HG02678 (cell line): ENCODE results near the gene COX4I2.
"Not testable (repeated sequence)": the region's sequence is repeated elsewhere in the genome, so short reads cannot be mapped to it uniquely, and the experiment has no call there.

ENCODE experiments used
- ATAC-seq: cut with Tn5 transposase; IDR thresholded peaks from one replicate; pipeline ENCODE4 v1.9.1; 2021; ENCODE audit warnings: mild to moderate bottlenecking, moderate library complexity; ENCODE audit not compliant: unreplicated experiment

The COX4I2 gene

GRCh38 chr20:31653561-31653960 lies 15.8 kb downstream of the COX4I2 start:
- no peak for ATAC-seq

GRCh38 chr20:31654534-31654933 lies 16.8 kb downstream of the COX4I2 start:
- no peak for ATAC-seq

GRCh38 chr20:31661625-31662371 lies 24.1 kb downstream of the COX4I2 start:
- peak; percentile 75 for ATAC-seq

- no peak for ATAC-seq
Measured at GRCh38 chr20:31662372-31662854, 24.7 kb downstream of the COX4I2 start.

- ATAC-seq, result no peak
Measured at GRCh38 chr20:31663524-31663837, 25.8 kb downstream of the COX4I2 start.

- ATAC-seq, result no peak
Measured at GRCh38 chr20:31663838-31664695, 26.4 kb downstream of the COX4I2 start.

GRCh38 chr20:31664696-31665354 lies 27.1 kb downstream of the COX4I2 start:
- ATAC-seq, result no peak

GRCh38 chr20:31665753-31666152 lies 28.0 kb downstream of the COX4I2 start:
- no peak for ATAC-seq

GRCh38 chr20:31666258-31667042 lies 28.7 kb downstream of the COX4I2 start:
- no peak for ATAC-seq

GRCh38 chr20:31667315-31668285 lies 29.9 kb downstream of the COX4I2 start:
- ATAC-seq, result no peak

GRCh38 chr20:31668944-31669343 lies 31.2 kb downstream of the COX4I2 start:
- ATAC-seq, result not testable (repeated sequence)

GRCh38 chr20:31669876-31670275 lies 32.2 kb downstream of the COX4I2 start:
- no peak for ATAC-seq

- no peak for ATAC-seq
Measured at GRCh38 chr20:31670371-31671228, 32.9 kb downstream of the COX4I2 start.

- no peak for ATAC-seq
Measured at GRCh38 chr20:31671324-31671723, 33.6 kb downstream of the COX4I2 start.

- no peak for ATAC-seq
Measured at GRCh38 chr20:31673435-31673834, 35.7 kb downstream of the COX4I2 start.

GRCh38 chr20:31673943-31674463 lies 36.3 kb downstream of the COX4I2 start:
- ATAC-seq, result no peak

- ATAC-seq, result peak; percentile 65
Measured at GRCh38 chr20:31674895-31675827, 37.4 kb downstream of the COX4I2 start.
